GM19351 (cell line): ENCODE measurements around the gene GRIFIN.

Source experiments
- ATAC-seq: cut with Tn5 transposase; IDR thresholded peaks from one replicate; pipeline ENCODE4 v1.9.1; 2021; ENCODE audit warnings: mild to moderate bottlenecking, moderate library complexity; ENCODE audit not compliant: unreplicated experiment

Gene GRIFIN

DNA sequence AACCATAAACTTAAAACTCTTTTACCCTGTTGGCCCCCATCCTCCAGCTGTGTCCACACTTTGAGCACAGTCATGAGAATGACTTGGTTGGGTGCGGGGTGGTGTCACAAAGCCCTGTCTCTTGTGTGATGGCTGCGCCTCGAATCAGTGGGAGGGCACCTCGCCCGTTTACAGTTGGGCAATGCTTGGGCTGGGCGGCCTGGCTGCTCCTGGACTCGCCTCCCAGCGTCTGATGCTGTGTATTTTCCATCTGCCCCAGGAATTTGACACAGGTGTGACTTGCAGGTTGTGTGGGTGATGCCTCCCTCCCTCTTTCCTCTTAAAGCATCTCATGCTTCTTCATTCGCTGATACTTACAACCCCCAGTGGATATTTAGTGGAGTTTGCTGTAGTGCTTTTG is 39.1 kb downstream of the GRIFIN start:
- ATAC-seq = no peak

DNA sequence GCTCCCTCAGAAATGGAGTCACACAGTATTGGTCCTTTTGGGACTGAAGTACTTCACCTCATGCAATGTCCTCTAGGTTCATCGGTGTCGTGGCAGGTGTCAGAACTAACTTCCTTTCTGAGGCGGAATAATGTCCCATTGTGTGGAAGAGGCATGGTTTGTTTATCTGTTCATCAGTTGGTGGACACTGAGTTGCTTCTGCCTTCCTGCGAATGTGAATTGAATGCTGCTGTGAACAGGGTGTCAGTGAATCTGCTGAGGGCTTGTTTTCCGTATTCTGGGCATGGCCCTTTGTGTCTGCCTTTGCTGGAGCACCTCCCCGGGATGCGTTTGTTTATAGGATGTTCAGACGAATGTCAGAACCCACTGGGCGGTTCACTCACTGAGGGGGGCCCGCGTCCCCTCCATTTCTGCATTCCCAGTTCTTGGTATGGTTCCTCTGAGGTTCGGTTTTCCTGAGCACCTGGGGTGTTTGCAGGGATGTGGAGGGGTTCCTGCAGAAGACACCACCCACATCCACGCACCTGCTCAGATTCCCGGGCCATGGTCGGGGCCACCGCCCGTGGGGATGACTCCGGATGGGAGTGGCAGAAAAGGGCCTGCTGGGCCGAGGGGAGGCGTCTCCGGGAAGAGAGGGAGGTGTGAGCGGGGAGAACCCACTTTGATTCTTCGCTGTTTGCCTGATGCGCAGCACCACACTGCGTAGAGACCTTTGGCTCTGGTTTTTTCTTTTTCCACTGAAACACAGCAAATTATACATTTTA is 39.7 kb downstream of the GRIFIN start:
- ATAC-seq = no peak

DNA sequence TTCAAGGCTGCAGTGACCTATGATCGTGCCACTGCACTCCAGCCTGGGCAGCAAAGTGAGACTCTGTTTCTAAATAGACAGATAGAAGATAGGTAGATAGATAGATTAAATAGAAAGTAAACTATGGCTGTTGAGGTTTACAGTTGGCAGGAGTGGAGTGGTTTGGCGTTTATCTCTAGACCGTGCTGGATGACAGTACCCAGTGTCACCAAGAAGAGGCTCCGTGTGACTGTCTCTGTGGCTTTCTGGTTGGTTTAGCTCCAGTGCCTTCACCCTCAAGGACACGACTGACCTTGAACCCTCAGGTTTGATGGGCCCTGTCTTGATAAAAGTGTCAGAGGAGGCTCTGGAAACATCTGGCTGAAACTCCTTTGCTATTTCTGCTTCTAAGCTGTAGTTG is 41.1 kb downstream of the GRIFIN start:
- ATAC-seq = no peak

DNA sequence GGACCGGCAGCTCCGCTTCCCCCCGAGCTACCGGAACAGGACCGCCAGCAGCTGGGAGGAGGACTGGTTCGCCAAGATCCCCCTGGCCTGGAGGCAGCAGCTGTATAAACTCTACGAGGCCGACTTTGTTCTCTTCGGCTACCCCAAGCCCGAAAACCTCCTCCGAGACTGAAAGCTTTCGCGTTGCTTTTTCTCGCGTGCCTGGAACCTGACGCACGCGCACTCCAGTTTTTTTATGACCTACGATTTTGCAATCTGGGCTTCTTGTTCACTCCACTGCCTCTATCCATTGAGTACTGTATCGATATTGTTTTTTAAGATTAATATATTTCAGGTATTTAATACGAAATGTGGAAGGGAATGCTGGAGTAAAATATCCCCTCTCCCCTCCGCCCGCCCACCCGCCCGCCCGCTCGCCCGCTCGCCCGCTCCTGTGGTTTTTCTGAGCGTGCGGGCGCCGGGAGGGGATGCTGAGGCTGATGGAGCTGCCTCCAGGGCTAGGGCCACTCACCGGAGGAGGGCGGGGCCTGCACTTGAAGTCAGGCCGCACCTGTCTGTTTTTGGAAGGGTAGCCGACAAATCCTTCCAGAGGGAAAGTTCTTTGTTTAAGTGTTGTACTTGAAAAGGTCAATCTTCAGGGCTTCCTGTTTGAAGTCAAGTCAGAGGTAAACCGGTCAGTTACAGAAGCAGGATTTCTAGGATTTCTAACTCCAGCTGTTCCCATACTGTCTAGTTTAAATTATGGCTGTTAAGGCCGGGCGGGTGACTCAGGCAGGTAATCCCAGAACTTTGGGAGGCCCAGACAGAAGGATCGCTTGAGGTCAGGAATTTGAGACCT is 42.3 kb downstream of the GRIFIN start:
- no peak for ATAC-seq

DNA sequence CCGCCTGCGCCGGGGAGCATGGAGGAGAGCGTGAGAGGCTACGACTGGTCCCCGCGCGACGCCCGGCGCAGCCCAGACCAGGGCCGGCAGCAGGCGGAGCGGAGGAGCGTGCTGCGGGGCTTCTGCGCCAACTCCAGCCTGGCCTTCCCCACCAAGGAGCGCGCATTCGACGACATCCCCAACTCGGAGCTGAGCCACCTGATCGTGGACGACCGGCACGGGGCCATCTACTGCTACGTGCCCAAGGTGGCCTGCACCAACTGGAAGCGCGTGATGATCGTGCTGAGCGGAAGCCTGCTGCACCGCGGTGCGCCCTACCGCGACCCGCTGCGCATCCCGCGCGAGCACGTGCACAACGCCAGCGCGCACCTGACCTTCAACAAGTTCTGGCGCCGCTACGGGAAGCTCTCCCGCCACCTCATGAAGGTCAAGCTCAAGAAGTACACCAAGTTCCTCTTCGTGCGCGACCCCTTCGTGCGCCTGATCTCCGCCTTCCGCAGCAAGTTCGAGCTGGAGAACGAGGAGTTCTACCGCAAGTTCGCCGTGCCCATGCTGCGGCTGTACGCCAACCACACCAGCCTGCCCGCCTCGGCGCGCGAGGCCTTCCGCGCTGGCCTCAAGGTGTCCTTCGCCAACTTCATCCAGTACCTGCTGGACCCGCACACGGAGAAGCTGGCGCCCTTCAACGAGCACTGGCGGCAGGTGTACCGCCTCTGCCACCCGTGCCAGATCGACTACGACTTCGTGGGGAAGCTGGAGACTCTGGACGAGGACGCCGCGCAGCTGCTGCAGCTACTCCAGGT is 43.1 kb downstream of the GRIFIN start:
- ATAC-seq = no peak

DNA sequence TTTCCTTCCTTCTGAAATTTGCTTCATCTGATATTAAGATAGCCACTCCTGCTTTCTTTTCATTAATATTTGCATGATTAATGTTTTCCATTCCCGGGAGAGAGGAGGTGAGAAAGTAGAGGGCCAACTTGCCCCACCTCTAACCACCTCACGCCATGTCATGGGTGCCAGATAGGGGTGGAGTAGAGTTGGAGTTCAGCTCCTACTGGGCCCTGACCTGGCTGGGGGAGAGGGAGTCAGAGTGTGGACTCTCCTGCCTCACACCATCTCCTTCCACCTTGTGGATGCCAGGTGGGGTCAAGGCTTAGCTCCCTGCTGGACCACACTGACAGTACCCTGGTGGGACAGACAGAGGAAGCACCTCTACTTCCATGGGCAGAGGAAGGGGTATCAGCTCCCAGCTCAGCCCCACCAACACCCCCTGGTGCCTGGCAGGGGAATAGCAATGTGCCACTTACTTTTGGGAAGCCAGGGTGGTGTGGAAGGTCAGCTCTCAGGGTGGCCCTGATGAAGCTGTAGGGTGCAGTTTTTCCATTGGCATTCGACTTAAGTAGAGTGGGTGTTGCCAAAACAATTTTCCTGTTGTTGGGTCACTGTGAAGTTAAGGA is 44.8 kb downstream of the GRIFIN start:
- no peak for ATAC-seq

DNA sequence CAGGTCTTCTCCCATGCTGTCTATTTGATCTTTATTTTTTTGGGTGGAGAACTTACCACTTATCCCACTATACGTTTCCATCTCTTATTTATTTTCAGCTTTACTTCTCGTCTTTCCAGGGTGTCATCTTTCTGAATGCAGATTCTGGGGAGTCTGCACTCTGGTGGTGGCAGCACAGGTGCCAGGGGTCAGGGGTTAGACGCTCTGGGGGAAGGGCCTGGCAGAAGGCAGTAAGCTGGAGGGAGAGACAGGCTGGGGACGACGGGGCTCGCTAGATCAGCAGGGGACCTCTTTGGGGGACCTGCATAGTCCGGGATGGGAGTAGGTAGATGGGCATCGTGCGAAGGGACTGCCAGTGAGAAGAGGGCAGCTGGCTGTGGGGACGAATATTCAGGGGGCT is 50.4 kb downstream of the GRIFIN start:
- ATAC-seq = no peak
